ENCODE data around the gene ITGA5. TPM values are rescaled to one million over a fixed set of nuclear protein-coding genes. Genes with fewer than 3 reads are reported as not detected.
A peak's percentile ranks its signal among the peaks of the same experiment; 100 is the strongest.

ITGA5 gene
- total RNA-seq, 4 donors from 2014 or later: 21.2 to 75.9 (median 29.4) TPM

- intact Hi-C loops (cut with DNase I; ENCODE audit: low total_unique reads): no loop called here
- no peak for TF ChIP-seq POLR2A (IDR thresholded peaks at IDR 0.05)
- TF ChIP-seq, protein P1, sequence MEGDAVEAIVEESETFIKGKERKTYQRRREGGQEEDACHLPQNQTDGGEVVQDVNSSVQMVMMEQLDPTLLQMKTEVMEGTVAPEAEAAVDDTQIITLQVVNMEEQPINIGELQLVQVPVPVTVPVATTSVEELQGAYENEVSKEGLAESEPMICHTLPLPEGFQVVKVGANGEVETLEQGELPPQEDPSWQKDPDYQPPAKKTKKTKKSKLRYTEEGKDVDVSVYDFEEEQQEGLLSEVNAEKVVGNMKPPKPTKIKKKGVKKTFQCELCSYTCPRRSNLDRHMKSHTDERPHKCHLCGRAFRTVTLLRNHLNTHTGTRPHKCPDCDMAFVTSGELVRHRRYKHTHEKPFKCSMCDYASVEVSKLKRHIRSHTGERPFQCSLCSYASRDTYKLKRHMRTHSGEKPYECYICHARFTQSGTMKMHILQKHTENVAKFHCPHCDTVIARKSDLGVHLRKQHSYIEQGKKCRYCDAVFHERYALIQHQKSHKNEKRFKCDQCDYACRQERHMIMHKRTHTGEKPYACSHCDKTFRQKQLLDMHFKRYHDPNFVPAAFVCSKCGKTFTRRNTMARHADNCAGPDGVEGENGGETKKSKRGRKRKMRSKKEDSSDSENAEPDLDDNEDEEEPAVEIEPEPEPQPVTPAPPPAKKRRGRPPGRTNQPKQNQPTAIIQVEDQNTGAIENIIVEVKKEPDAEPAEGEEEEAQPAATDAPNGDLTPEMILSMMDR (IDR thresholded peaks at IDR 0.05): no peak
- 9 to 36% methylated on average over 32 to 37 of the region's 49 CpGs for WGBS, 2 donors
- DNase-seq (ENCODE audit: low spot score in 2 of 2): peak in 1 of 2 donors; percentile 94
- peak overlapping the region; percentile 21 for H3K4me3 ChIP-seq (ENCODE audit: low read depth, poor library complexity, severe bottlenecking)
These were observed 40.2 kb downstream of the ITGA5 start for GRCh38 chr12:54378796-54379397.

GRCh38 chr12:54377797-54378515 lies 41.1 kb downstream of the ITGA5 start:
- peak in 1 of 2 donors; percentile 82 for DNase-seq (ENCODE audit: low spot score in 2 of 2)
- no peak overlapping the region for H3K4me3 ChIP-seq (ENCODE audit: low read depth, poor library complexity, severe bottlenecking)
- TF ChIP-seq, protein P1 (IDR thresholded peaks at IDR 0.05): no peak
- TF ChIP-seq POLR2A (IDR thresholded peaks at IDR 0.05): no peak
- intact Hi-C loops (cut with DNase I; ENCODE audit: low total_unique reads): no loop called here
- WGBS, 2 donors: 73 to 77% methylated on average over 5 to 6 of the region's 6 CpGs

DNA sequence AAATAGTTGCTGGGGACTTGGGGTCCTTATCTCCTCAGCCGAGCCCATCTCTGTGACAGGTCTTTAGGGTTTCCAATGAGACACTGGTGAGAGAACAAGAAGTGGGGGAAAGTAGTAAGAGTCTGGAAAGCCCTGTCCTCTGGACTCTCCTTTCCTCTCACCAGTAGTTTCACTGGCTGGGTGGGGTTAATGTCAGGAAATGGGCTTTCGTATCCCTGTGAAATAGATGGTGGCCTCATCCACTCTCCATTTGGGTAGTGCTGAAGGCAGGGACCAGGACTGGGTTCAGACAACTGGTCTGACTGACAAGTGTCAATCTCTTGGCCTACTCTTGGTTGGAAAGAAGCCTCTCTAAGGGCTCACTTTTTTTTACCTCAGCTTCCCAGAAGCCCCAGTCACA lies 42.1 kb downstream of the ITGA5 start:
- peak in 1 of 2 donors; percentile 85 for DNase-seq (ENCODE audit: low spot score in 2 of 2)
- 54 to 59% methylated on average over 2 of the region's 2 CpGs for WGBS, 2 donors
- no peak overlapping the region for H3K4me3 ChIP-seq (ENCODE audit: low read depth, poor library complexity, severe bottlenecking)
- TF ChIP-seq, protein P1 (IDR thresholded peaks at IDR 0.05): no peak
- no peak for TF ChIP-seq POLR2A (IDR thresholded peaks at IDR 0.05)
- intact Hi-C loops (cut with DNase I; ENCODE audit: low total_unique reads): no loop called here

GRCh38 chr12:54376596-54376995 lies 42.5 kb downstream of the ITGA5 start:
- intact Hi-C loops (cut with DNase I; ENCODE audit: low total_unique reads): no loop called here
- DNase-seq (ENCODE audit: low spot score in 2 of 2): peak; percentile 82 to 92

GRCh38 chr12:54375259-54375579 lies 43.8 kb downstream of the ITGA5 start:
- DNase-seq (ENCODE audit: low spot score in 2 of 2): peak in 1 of 2 donors; percentile 79
- H3K4me3 ChIP-seq (ENCODE audit: low read depth, poor library complexity, severe bottlenecking): no peak overlapping the region
- intact Hi-C loops (cut with DNase I; ENCODE audit: low total_unique reads): no loop called here
- TF ChIP-seq POLR2A (IDR thresholded peaks at IDR 0.05): no peak
- TF ChIP-seq, protein P1 (IDR thresholded peaks at IDR 0.05): no peak
- WGBS, 2 donors: 32 to 37% methylated on average over 2 of the region's 2 CpGs

More at GRCh38 chr12:54376596-54376995, 42.5 kb downstream of the ITGA5 start:
- WGBS, 2 donors: 19 to 25% methylated on average over 4 of the region's 4 CpGs
- H3K4me3 ChIP-seq (ENCODE audit: low read depth, poor library complexity, severe bottlenecking): no peak overlapping the region
- no peak for TF ChIP-seq POLR2A (IDR thresholded peaks at IDR 0.05)

- WGBS, 2 donors: 36 to 43% methylated on average over 2 of the region's 2 CpGs
- no peak overlapping the region for H3K4me3 ChIP-seq (ENCODE audit: low read depth, poor library complexity, severe bottlenecking)
- DNase-seq (ENCODE audit: low spot score in 2 of 2): peak in 1 of 2 donors; percentile 86
- TF ChIP-seq POLR2A (IDR thresholded peaks at IDR 0.05): no peak
- TF ChIP-seq, protein P1 (IDR thresholded peaks at IDR 0.05): no peak
- intact Hi-C loops (cut with DNase I; ENCODE audit: low total_unique reads): no loop called here
These were observed 44.4 kb downstream of the ITGA5 start for GRCh38 chr12:54374562-54375258.
